Measurements from ENCODE around the gene TAS2R19. TPM values are rescaled to one million over a fixed set of nuclear protein-coding genes. Genes with fewer than 3 reads are reported as not detected.
A peak's percentile ranks its signal among the peaks of the same experiment; 100 is the strongest.
"Not testable (repeated sequence)": the region's sequence is repeated elsewhere in the genome, so short reads cannot be mapped to it uniquely, and the experiment has no call there.

The TAS2R19 gene, protein sequence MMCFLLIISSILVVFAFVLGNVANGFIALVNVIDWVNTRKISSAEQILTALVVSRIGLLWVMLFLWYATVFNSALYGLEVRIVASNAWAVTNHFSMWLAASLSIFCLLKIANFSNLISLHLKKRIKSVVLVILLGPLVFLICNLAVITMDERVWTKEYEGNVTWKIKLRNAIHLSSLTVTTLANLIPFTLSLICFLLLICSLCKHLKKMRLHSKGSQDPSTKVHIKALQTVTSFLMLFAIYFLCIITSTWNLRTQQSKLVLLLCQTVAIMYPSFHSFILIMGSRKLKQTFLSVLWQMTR
- total RNA-seq = 2.9 and 4.0 TPM in 2 replicates

DNA sequence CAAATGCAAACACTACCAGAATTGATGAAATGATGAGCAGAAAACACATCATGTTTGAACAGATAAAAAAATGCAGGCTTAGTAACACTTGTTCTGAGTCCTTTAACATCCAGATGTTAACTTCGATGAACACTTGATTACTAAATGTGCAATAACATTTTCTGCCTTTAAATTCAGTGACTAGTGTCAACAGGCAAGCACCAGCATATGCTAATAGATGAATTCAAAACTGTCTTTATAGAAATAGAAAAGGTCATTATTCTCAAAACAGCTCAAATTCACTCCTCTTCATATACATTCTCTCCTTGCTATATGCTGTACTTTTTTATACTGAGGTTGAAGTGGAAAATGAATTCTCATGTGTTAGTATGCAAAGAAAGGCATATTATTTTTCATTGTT lies at the start of gene TAS2R19:
Gene TAS2R19, minus strand, starts transcription at position 101 of the 400 bp plus-strand sequence. Its CDS starts 49 bp downstream, at position 52.
- DNase-seq (no peak), ATAC-seq (ENCODE audit: low read depth) (no peak)
- intact Hi-C loops (cut with micrococcal nuclease) = no loop called here
- Mint-ChIP-seq H3K36me3 (ENCODE audit: low read depth) (peaks cover 18% of the 10 kb centered on the region), H3K4me3 (no peak within 1 kb of the TSS), H3K27ac (no peak within 1 kb of the TSS), H3K9me3 (peaks cover 9% of the 10 kb centered on the region), H3K4me1 (peaks cover 2% of the 10 kb centered on the region), H3K27me3 (no peaks in the 10 kb centered on the region)
- ChIA-PET CTCF (no interaction called here), POLR2A (interaction anchor here (0.6 kb wide), 1 partner anchor 865 kb away, joined by 3 read pairs; no protein-coding TSS in a partner anchor)
- TF ChIP-seq, protein P1, sequence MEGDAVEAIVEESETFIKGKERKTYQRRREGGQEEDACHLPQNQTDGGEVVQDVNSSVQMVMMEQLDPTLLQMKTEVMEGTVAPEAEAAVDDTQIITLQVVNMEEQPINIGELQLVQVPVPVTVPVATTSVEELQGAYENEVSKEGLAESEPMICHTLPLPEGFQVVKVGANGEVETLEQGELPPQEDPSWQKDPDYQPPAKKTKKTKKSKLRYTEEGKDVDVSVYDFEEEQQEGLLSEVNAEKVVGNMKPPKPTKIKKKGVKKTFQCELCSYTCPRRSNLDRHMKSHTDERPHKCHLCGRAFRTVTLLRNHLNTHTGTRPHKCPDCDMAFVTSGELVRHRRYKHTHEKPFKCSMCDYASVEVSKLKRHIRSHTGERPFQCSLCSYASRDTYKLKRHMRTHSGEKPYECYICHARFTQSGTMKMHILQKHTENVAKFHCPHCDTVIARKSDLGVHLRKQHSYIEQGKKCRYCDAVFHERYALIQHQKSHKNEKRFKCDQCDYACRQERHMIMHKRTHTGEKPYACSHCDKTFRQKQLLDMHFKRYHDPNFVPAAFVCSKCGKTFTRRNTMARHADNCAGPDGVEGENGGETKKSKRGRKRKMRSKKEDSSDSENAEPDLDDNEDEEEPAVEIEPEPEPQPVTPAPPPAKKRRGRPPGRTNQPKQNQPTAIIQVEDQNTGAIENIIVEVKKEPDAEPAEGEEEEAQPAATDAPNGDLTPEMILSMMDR (IDR thresholded peaks at IDR 0.05) = no peak

DNA sequence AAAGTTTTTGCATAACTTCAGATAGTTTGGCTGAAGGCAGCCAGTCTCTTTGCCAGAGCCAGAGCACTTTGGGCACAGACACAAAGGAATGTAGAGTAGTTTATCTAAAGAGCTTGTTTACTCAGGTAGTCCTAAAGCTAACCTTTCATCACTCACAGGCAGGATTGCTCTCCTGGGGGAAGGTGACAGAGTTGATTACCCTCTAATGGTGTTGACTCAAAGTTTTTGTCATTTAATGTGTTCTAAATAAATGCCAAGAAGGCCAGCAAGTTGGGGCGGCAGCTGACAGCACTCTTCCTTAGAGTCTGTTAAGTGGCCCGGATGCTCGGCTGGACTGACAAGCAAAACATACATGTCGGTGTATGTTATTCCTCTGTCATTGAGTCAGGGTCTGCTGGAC lies 49.0 kb upstream of the TAS2R19 start:
- H3K36me3 Mint-ChIP-seq (ENCODE audit: low read depth) = peaks cover 12% of the 10 kb centered on the region
- H3K9me3 Mint-ChIP-seq = no peaks in the 10 kb centered on the region
- ChIA-PET POLR2A (no interaction called here), CTCF (no interaction called here)
- peaks cover 29% of the 10 kb centered on the region for H3K4me1 Mint-ChIP-seq
- DNase-seq (no peak), ATAC-seq (ENCODE audit: low read depth) (no peak)
- TF ChIP-seq, protein P1 (IDR thresholded peaks at IDR 0.05) = no peak
- no peak overlapping the region for H3K27ac Mint-ChIP-seq
- H3K4me3 Mint-ChIP-seq = no peak overlapping the region
- intact Hi-C loops (cut with micrococcal nuclease) = no loop called here
- no peaks in the 10 kb centered on the region for H3K27me3 Mint-ChIP-seq

DNA sequence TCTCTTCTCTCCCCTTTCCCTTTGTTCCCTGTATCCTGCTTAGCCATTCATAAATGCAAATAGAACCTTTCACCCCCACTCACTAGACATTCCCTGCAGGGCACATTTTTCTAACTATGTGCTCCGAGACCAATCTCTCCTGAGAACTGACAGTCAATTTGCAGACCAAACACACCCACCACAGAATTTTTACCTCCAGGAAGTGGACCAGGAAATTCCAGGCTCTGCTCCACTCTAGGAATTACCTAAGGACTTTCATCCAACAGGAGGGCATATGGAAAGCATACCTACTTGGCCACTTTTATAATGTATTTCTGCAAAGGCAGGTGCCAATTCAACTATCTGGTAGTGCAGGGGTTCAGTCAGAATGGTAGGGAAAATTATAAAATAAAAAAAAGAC lies 48.6 kb upstream of the TAS2R19 start:
- POLR2A ChIA-PET = no interaction called here
- Mint-ChIP-seq H3K4me3 (no peak overlapping the region), H3K9me3 (no peaks in the 10 kb centered on the region), H3K4me1 (peaks cover 29% of the 10 kb centered on the region), H3K36me3 (ENCODE audit: low read depth) (peaks cover 12% of the 10 kb centered on the region), H3K27ac (no peak overlapping the region), H3K27me3 (no peaks in the 10 kb centered on the region)
- CTCF ChIA-PET = no interaction called here
- no peak for ATAC-seq (ENCODE audit: low read depth)
- intact Hi-C loops (cut with micrococcal nuclease) = no loop called here
- TF ChIP-seq, protein P1 (IDR thresholded peaks at IDR 0.05) = no peak
- no peak for DNase-seq

DNA sequence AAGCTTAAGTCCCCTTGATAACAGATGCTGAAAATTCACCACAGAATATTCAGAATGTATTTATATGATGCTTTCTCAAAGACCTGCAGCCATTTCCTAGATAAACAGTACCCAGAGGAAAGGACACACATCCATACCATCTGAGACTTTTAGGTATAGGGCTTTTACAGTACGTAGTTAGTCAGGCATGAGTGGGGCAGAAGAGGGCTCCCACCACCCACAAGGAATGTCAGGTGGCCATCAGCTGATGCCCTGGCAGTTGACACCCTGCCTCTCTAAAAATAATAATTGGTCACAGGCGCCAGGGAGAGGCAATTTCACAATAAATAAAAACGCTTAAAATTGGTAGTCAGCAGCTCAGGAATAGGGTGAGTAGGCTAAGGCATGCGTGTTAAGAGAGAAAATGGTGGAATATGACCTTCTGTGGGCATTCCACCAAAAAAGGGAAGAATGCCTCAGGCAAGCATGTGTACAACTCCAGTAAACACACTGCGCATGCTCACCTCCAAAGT lies 47.5 kb upstream of the TAS2R19 start:
- DNase-seq (no peak), ATAC-seq (ENCODE audit: low read depth) (no peak)
- intact Hi-C loops (cut with micrococcal nuclease) = no loop called here
- H3K27ac Mint-ChIP-seq = no peak overlapping the region
- H3K4me1 Mint-ChIP-seq = peaks cover 25% of the 10 kb centered on the region
- peaks cover 3% of the 10 kb centered on the region for H3K9me3 Mint-ChIP-seq
- ChIA-PET CTCF (no interaction called here), POLR2A (no interaction called here)
- no peak overlapping the region for H3K4me3 Mint-ChIP-seq
- TF ChIP-seq, protein P1 (IDR thresholded peaks at IDR 0.05) = no peak
- no peaks in the 10 kb centered on the region for H3K27me3 Mint-ChIP-seq
- H3K36me3 Mint-ChIP-seq (ENCODE audit: low read depth) = peaks cover 15% of the 10 kb centered on the region

DNA sequence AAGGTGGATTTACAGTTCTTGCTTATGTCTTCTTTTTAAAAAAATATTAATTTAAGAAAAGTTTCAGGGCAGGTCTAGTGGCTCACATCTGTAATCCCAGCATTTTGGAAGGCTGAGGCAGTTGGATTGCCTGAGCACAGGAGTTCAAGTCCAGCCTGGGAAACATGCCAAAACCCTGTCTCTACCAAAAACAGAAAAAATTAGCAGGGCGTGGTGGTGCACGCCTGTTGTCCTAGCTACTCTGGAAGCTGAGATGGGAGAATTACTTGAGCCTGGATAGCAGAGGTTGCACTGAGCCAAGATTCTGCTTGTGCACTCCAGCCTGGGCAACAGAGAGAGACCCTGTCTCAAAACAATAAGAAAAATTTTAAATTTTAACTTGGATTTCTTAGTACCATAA lies 45.1 kb upstream of the TAS2R19 start:
- Mint-ChIP-seq H3K27me3 (no peaks in the 10 kb centered on the region), H3K9me3 (peaks cover 3% of the 10 kb centered on the region), H3K27ac (no peak overlapping the region), H3K4me3 (no peak overlapping the region), H3K4me1 (peaks cover 19% of the 10 kb centered on the region), H3K36me3 (ENCODE audit: low read depth) (peaks cover 11% of the 10 kb centered on the region)
- TF ChIP-seq, protein P1 (IDR thresholded peaks at IDR 0.05) = no peak
- intact Hi-C loops (cut with micrococcal nuclease) = no loop called here
- ChIA-PET CTCF (no interaction called here), POLR2A (no interaction called here)
- DNase-seq (no peak), ATAC-seq (ENCODE audit: low read depth) (no peak)

DNA sequence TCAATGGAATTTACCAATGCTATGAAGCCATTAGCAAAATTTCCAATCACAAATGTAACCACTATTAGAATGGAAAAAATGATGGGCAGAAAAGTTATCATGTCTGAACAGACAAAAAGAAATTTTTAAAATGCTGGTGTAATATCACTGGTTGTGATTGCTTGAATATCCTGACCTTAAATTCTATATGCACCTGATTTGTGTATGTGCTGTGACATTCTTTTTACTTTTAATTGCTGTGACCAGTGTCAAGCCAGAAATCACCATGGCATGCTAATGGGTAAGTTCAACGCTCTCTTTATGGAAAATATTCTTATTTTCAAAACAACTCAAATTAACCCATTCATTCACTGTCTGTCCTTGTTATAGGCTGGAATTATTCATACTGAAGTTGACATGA lies 39.8 kb upstream of the TAS2R19 start, which contains the start of gene TAS2R46:
Gene TAS2R46, minus strand, starts transcription at position 101 of the 400 bp plus-strand sequence. Its CDS starts 0 bp downstream, at position 101.
- peak within 1 kb of the TSS; percentile 41 for H3K27ac Mint-ChIP-seq
- H3K4me1 Mint-ChIP-seq; H3K4me3 Mint-ChIP-seq; DNase-seq; CTCF ChIA-PET; H3K27me3 Mint-ChIP-seq; intact Hi-C loops (cut with micrococcal nuclease); H3K9me3 Mint-ChIP-seq; ATAC-seq (ENCODE audit: low read depth); H3K36me3 Mint-ChIP-seq (ENCODE audit: low read depth); POLR2A ChIA-PET: not testable (repeated sequence)

All from activated B cell treated with CpG ODN at 0.5 μM for 24 hours (primary cell).